GM19043 (cell line): ENCODE data around the gene RHD.
A peak's percentile ranks its signal among the peaks of the same experiment; 100 is the strongest.
"Not testable (repeated sequence)": the region's sequence is repeated elsewhere in the genome, so short reads cannot be mapped to it uniquely, and the experiment has no call there.

ENCODE experiments used
- ATAC-seq: cut with Tn5 transposase; IDR thresholded peaks from one replicate; pipeline ENCODE4 v1.9.1; 2021; ENCODE audit warnings: low read depth; ENCODE audit not compliant: unreplicated experiment

RHD gene

DNA sequence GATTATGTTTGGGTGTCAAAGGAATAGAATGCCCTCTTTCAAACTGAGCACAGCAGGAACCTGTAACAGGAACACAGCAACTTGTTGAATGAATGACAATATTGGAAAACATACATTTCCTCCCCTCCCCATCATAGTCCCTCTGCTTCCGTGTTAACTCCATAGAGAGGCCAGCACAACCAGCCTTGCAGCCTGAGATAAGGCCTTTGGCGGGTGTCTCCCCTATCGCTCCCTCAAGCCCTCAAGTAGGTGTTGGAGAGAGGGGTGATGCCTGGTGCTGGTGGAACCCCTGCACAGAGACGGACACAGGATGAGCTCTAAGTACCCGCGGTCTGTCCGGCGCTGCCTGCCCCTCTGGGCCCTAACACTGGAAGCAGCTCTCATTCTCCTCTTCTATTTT, at the start of gene RHD:
RHD (plus strand) TSS at position 272 of the 400 bp plus-strand sequence; CDS start at position 311, 39 bp downstream.
- not testable (repeated sequence) for ATAC-seq

- ATAC-seq = no peak
These were observed 49.7 kb upstream of the RHD start for GRCh38 chr1:25222606-25223005.

DNA sequence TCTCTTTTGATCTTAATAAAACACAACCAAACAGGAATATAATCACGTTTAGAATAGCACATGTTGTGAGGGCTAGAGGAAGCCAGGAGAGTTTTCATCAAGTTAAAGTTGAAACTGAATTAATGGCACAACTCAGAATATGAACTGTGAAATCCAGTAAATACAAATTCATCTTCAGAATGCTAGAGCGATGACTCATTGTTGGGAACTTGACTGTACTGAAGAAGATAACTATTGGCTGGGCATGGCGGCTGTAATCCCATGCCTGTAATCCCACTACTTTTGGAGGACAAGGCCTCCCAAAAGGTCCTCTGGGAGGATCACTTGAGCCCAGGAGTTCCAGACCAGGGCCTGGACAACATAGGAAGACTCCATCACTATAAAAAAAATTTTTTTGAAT, 48.8 kb upstream of the RHD start:
- ATAC-seq = no peak

DNA sequence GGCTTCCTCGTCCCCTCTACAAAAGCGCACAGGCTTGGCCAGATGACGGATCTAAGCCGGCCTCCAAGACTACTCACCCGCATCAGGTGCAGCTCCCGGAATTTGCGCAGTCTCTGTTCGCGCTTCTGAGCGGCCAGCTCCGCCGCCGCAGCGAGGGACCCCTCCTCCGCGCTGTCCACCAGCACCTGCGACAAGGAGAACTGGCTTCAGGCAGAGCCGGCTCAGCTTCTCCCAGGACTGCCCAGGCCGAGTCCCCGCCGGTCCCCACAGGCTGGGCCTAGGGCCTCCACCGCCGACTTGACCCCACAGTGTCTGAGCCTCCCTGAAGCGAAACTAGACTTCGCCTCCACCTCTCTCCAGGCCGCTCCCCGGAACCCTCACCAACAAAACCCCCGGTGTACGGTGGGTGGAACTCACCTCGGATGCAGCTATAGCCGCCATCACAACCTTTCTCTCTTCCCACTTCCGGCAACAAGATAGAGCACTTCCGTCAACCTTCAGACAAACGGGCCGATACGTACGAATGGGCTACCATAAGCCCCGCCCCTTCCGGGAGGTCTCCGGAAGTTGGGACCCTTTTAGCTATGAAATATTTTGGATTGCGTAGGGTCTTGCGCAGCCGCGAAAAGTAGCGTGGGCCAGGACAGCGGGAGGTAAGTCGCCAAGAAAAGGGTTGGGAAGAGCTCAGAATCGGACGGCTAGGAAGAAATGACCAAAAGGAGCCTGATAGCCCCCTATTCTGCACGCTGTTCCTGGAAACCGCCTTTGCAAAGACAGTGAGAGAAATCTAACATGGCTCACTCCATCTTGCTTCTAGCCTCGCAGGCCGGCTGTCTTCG, 40.1 kb upstream of the RHD start, which contains the start of gene SYF2:
SYF2 (minus strand) TSS at position 476 of the 839 bp plus-strand sequence; CDS start at position 441, 35 bp downstream.
- peak; percentile 75 for ATAC-seq

- no peak for ATAC-seq
These were observed 39.2 kb upstream of the RHD start for GRCh38 chr1:25232866-25233784.

GRCh38 chr1:25235411-25235810, 36.9 kb upstream of the RHD start:
- not testable (repeated sequence) for ATAC-seq

DNA sequence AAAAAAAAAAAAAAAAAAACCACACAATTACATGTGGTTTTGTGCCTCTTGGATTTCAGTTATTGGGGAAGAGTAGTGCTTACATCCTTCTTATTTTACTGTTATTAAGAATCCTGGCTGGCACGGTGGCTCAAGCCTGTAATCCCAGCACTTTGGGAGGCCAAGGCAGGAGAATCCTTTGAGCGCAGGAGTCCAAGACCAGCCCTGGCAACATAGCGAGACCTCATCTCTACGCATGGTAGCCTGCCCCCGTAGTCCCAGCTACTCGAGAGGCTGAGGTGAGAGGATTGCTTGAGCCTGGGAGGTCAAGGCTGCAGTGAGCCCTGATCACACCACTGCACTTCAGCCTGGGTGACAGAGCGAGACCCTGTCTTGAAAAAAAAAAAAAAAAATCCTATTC, 36.0 kb upstream of the RHD start:
- ATAC-seq = not testable (repeated sequence)

- ATAC-seq = no peak
These were observed 34.3 kb upstream of the RHD start for GRCh38 chr1:25238046-25238445.

DNA sequence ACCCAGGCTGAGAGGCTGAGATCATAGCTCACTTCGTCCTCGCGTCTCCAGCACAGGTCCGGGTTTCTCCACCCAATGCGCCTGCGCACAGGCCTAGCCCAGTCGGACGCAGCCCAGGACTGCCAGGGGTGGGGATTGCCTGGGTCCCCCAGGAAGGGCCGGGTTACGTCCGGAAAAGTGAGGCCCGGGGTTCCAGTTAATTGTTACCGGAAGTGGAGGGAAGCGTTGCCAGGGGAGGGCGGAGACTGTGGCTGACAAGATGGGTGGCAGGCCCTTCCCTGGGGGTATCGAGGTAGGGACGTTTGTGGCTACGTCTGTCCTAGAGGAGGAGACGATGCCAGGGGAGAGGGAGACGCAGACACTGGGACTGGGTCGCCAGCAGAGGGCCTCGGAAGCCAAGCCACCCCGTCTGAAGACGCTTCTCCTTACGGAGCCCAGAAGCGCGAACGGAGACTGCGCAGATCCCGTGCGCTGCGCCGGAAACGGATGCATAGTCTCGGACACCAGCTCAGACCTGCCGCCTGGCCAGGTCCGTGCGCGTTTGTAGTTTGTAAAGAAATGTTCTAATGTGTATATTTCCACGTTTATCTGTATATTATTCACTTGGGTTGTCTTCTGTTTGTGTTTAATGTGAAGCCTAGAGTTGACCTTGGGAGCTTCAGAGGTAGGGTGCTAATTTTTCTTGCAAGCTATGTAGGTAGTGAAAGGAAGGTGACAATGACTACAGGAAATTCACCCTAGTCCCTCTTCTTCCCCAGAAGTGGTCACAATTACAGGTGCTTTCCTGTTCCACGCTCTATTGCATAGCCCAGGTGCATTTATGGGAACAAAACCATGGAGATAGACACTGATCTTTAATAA, 32.4 kb upstream of the RHD start:
- peak; percentile 65 for ATAC-seq

- ATAC-seq = no peak
These were observed 28.4 kb upstream of the RHD start for GRCh38 chr1:25243907-25244306.

DNA sequence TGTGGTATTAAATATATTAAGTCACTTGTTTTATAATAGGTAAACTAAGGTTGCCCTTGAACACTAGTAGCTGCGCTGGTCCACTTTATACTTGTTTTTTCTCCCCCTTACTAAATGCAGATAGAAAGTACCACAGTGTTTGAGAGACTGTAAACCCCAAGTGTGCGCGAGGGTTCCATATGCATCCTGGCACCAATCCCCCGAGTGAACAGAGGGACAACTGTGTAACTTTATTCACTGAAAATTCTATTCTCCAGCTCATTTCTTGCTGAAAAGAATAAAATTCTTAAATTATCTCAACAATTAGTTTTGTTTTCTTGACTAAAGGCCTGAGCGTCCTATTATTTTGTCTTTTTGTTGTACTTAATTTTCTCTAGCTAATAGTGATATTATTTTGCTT, 26.9 kb upstream of the RHD start:
- no peak for ATAC-seq

DNA sequence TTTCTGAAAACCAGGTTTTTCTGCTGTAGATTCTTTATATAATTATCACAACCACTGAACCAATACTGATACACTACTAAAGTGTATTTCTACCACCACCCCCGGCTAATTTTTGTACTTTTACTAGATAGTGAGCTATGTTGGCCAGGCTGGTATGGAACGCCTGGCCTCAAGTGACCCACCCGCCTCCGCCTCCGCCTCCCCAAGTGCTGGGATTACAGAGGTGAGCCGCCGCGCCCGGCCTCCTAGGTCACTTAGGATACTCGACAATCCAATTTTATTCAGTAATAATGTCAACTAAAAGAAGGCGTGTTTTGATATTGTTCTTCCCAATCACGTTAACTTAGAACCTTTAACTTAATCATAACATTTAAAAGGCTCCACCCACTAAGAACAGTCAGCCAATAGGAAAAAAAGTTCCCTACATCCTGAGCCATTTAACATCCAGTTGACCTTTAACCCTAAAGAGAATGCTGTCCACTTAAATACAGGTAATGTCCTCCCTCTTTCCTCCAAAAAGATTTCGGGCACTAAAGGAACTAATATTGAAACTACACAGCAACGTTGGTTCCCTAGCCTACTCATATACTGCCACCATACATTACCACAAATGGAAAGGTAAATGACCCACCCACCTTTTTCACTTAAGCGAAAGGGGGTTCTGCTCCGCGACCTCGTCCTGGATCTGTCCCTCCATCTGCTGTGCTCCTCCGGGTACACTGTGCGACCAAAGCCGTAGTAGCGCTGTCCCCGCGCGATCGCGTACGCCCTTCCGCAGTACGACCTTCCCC, 26.3 kb upstream of the RHD start:
- no peak for ATAC-seq

- ATAC-seq = no peak
These were observed 25.7 kb upstream of the RHD start for GRCh38 chr1:25246600-25247023.

GRCh38 chr1:25247024-25247828, 25.1 kb upstream of the RHD start, which contains the start of gene RSRP1:
Gene RSRP1, minus strand, starts transcription at chr1:25247454. Its CDS starts 491 bp downstream, at chr1:25246963.
- ATAC-seq = peak; percentile 68

- ATAC-seq = peak; percentile 36
These were observed 24.2 kb upstream of the RHD start for GRCh38 chr1:25247829-25248754.

- ATAC-seq = no peak
These were observed 18.4 kb upstream of the RHD start for GRCh38 chr1:25253911-25254310.

- no peak for ATAC-seq
These were observed 16.4 kb upstream of the RHD start for GRCh38 chr1:25255706-25256577.
